ENCODE data around the gene MACROD2. TPM values are rescaled to one million over a fixed set of nuclear protein-coding genes. Genes with fewer than 3 reads are reported as not detected.

The MACROD2 gene
- polyA plus RNA-seq, 1 donor from 2014 or later = 23.2 TPM

DNA sequence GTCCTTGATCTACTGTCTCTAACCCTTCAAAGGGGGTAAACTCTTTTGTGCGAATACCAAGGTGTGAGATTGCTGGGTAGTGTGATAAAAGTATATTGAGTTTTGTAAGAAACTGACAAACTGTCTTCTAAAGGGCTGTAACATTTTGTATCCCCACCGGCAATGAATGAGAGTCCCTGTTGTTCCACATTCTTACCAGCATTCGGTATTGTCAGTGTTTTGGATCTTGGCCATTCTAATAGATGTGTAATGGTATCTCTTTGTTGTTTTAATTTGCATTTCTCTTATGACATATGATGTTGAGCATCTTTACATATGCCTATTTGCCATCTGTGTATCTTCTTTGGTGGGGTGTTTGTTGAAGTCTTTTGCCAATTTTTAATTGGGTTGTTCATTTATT is 1487.2 kb downstream of the MACROD2 start:
- TF ChIP-seq SMC3 (conservative IDR thresholded peaks at IDR 0.05; ENCODE audit: poor library complexity) = no peak
- no peak for TF ChIP-seq EZH2 (IDR thresholded peaks at IDR 0.05; ENCODE audit: borderline replicate concordance, insufficient read depth, low read length, poor library complexity, severe bottlenecking)
- TF ChIP-seq RAD21 (conservative IDR thresholded peaks at IDR 0.05) = no peak
- no peak for TF ChIP-seq EP300 (conservative IDR thresholded peaks at IDR 0.05; ENCODE audit: poor library complexity, severe bottlenecking)
- TF ChIP-seq TAF1 (IDR thresholded peaks at IDR 0.05; ENCODE audit: low read depth) = no peak
- TF ChIP-seq, protein P1, sequence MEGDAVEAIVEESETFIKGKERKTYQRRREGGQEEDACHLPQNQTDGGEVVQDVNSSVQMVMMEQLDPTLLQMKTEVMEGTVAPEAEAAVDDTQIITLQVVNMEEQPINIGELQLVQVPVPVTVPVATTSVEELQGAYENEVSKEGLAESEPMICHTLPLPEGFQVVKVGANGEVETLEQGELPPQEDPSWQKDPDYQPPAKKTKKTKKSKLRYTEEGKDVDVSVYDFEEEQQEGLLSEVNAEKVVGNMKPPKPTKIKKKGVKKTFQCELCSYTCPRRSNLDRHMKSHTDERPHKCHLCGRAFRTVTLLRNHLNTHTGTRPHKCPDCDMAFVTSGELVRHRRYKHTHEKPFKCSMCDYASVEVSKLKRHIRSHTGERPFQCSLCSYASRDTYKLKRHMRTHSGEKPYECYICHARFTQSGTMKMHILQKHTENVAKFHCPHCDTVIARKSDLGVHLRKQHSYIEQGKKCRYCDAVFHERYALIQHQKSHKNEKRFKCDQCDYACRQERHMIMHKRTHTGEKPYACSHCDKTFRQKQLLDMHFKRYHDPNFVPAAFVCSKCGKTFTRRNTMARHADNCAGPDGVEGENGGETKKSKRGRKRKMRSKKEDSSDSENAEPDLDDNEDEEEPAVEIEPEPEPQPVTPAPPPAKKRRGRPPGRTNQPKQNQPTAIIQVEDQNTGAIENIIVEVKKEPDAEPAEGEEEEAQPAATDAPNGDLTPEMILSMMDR (IDR thresholded peaks at IDR 0.05; ENCODE audit: poor library complexity, severe bottlenecking) = no peak
- TF ChIP-seq MXI1 (conservative IDR thresholded peaks at IDR 0.05; ENCODE audit: poor library complexity, severe bottlenecking) = no peak
- no peak for TF ChIP-seq REST (IDR thresholded peaks at IDR 0.05; ENCODE audit: borderline replicate concordance)
- no peak for TF ChIP-seq POLR2AphosphoS5 (IDR thresholded peaks at IDR 0.05)
- Histone ChIP-seq H3K27ac (ENCODE audit: low read length) (no peak overlapping the region), H4K20me1 (ENCODE audit: insufficient read depth) (no peaks in the 10 kb centered on the region), H3K9ac (ENCODE audit: low read length) (no peak overlapping the region), H3K4me2 (ENCODE audit: low read length) (no peak overlapping the region), H3K27me3 (ENCODE audit: insufficient read depth, low read depth, low read length) (no peaks in the 10 kb centered on the region), H3K79me2 (replicated peaks; ENCODE audit: insufficient read depth, low read length) (no peaks in the 10 kb centered on the region), H3K36me3 (ENCODE audit: insufficient read depth, low read length) (no peaks in the 10 kb centered on the region), H3F3A (ENCODE audit: insufficient read depth, low read length, poor library complexity, severe bottlenecking) (no peaks in the 10 kb centered on the region), H3K9me2 (ENCODE audit: insufficient read depth, low read length) (no peaks in the 10 kb centered on the region), H2AFZ (ENCODE audit: low read depth, low read length) (no peak overlapping the region), H3K4me3 (ENCODE audit: low read length) (no peak overlapping the region), H3K9me3 (ENCODE audit: low read length) (no peaks in the 10 kb centered on the region)

DNA sequence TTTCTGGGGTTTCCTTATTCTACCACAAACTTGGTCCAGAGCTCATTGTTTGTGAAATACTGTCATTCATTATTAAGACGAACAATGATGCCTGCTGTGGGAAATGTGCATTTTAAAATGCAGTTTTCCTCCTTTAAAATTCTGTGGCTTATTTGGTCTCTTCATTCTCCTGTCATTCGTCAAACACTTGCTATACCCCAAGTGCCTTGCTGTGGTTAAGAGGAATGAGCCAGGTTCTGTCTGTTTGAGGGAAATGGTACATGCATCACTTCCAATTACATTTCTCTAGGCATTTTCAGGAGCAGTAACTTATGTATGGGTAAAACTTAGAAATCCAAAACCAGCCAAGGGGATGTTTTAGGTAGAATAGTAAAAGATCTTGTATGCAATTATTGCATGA is 1490.2 kb downstream of the MACROD2 start:
- Histone ChIP-seq H3K79me2 (replicated peaks; ENCODE audit: insufficient read depth, low read length) (no peaks in the 10 kb centered on the region), H3K36me3 (ENCODE audit: insufficient read depth, low read length) (no peaks in the 10 kb centered on the region), H3K9me3 (ENCODE audit: low read length) (no peaks in the 10 kb centered on the region), H2AFZ (ENCODE audit: low read depth, low read length) (no peak overlapping the region), H3K27me3 (ENCODE audit: insufficient read depth, low read depth, low read length) (no peaks in the 10 kb centered on the region), H3F3A (ENCODE audit: insufficient read depth, low read length, poor library complexity, severe bottlenecking) (no peaks in the 10 kb centered on the region), H4K20me1 (ENCODE audit: insufficient read depth) (no peaks in the 10 kb centered on the region), H3K4me2 (ENCODE audit: low read length) (no peak overlapping the region), H3K9ac (ENCODE audit: low read length) (no peak overlapping the region), H3K27ac (ENCODE audit: low read length) (no peak overlapping the region), H3K9me2 (ENCODE audit: insufficient read depth, low read length) (no peaks in the 10 kb centered on the region), H3K4me3 (ENCODE audit: low read length) (no peak overlapping the region)
- no peak for TF ChIP-seq TAF1 (IDR thresholded peaks at IDR 0.05; ENCODE audit: low read depth)
- no peak for TF ChIP-seq EZH2 (IDR thresholded peaks at IDR 0.05; ENCODE audit: borderline replicate concordance, insufficient read depth, low read length, poor library complexity, severe bottlenecking)
- no peak for TF ChIP-seq RAD21 (conservative IDR thresholded peaks at IDR 0.05)
- no peak for TF ChIP-seq EP300 (conservative IDR thresholded peaks at IDR 0.05; ENCODE audit: poor library complexity, severe bottlenecking)
